ENCODE results near the gene MAST4. TPM values are rescaled to one million over a fixed set of nuclear protein-coding genes. Genes with fewer than 3 reads are reported as not detected.

MAST4 gene
- total RNA-seq, 2 donors from 2014 or later, result 50.4 to 60.6 TPM

GRCh38 chr5:66647146-66647856 is 51.1 kb downstream of the MAST4 start:
- H3K4me3 ChIP-seq, result no peak overlapping the region
- no peak for TF ChIP-seq CTCF (IDR thresholded peaks at IDR 0.05)
- DNase-seq (ENCODE audit: low spot score), result no peak
- H3K36me3 ChIP-seq, result no peaks in the 10 kb centered on the region
- H3K9me3 ChIP-seq, result no peaks in the 10 kb centered on the region
- H3K4me1 ChIP-seq, result peaks cover 0 to 7% of the 10 kb centered on the region in 2 donors
- H3K27ac ChIP-seq, result peak overlapping the region in 1 of 2 donors; percentile 21
- no peaks in the 10 kb centered on the region for H3K27me3 ChIP-seq

- no peak overlapping the region for H3K27ac ChIP-seq
- H3K36me3 ChIP-seq, result no peaks in the 10 kb centered on the region
- no peaks in the 10 kb centered on the region for H3K9me3 ChIP-seq
- DNase-seq (ENCODE audit: low spot score), result no peak
- no peak overlapping the region for H3K4me3 ChIP-seq
- peaks cover 0 to 14% of the 10 kb centered on the region in 2 donors for H3K4me1 ChIP-seq
- H3K27me3 ChIP-seq, result no peaks in the 10 kb centered on the region
- TF ChIP-seq CTCF (IDR thresholded peaks at IDR 0.05), result no peak
These were observed 56.6 kb downstream of the MAST4 start for GRCh38 chr5:66652818-66653217.

GRCh38 chr5:66653325-66653724 is 57.1 kb downstream of the MAST4 start:
- peaks cover 0 to 11% of the 10 kb centered on the region in 2 donors for H3K4me1 ChIP-seq
- no peak overlapping the region for H3K27ac ChIP-seq
- H3K27me3 ChIP-seq, result no peaks in the 10 kb centered on the region
- no peak for TF ChIP-seq CTCF (IDR thresholded peaks at IDR 0.05)
- H3K36me3 ChIP-seq, result no peaks in the 10 kb centered on the region
- no peak for DNase-seq (ENCODE audit: low spot score)
- no peaks in the 10 kb centered on the region for H3K9me3 ChIP-seq
- H3K4me3 ChIP-seq, result no peak overlapping the region

GRCh38 chr5:66655395-66656324 is 59.5 kb downstream of the MAST4 start:
- Histone ChIP-seq H3K4me1 (peaks cover 0 to 11% of the 10 kb centered on the region in 2 donors), H3K27ac (peak overlapping the region in 1 of 2 donors; percentile 32), H3K9me3 (no peaks in the 10 kb centered on the region), H3K36me3 (no peaks in the 10 kb centered on the region), H3K27me3 (no peaks in the 10 kb centered on the region), H3K4me3 (no peak overlapping the region)
- no peak for TF ChIP-seq CTCF (IDR thresholded peaks at IDR 0.05)
- no peak for DNase-seq (ENCODE audit: low spot score)

GRCh38 chr5:66658516-66658915 is 62.3 kb downstream of the MAST4 start:
- Histone ChIP-seq H3K27ac (no peak overlapping the region), H3K4me1 (peaks cover 0 to 23% of the 10 kb centered on the region in 2 donors), H3K4me3 (no peak overlapping the region)

More at GRCh38 chr5:66658516-66658915, 62.3 kb downstream of the MAST4 start:
- Histone ChIP-seq H3K27me3 (no peaks in the 10 kb centered on the region), H3K9me3 (no peaks in the 10 kb centered on the region), H3K36me3 (no peaks in the 10 kb centered on the region)
- TF ChIP-seq CTCF (IDR thresholded peaks at IDR 0.05), result no peak
- DNase-seq (ENCODE audit: low spot score), result no peak
